Erythroblast (primary cell): Measurements from ENCODE around the gene SLIT1.

Source experiments
- DNase-seq, 2 experiments: peaks; one replicate each; lab custom pipeline; 2025; lab: John Stamatoyannopoulos, UW
- GATA1 ChIP-seq: IDR thresholded peaks from 2 replicates; pipeline ENCODE4 v1.6.1; 2011; ENCODE audit warnings: low read depth, mild to moderate bottlenecking, control low read depth, low read length, moderate library complexity
- POLR2A ChIP-seq: IDR thresholded peaks from 2 replicates; pipeline ENCODE4 v1.6.1; 2011; ENCODE audit warnings: mild to moderate bottlenecking, low read length

Gene SLIT1

DNA sequence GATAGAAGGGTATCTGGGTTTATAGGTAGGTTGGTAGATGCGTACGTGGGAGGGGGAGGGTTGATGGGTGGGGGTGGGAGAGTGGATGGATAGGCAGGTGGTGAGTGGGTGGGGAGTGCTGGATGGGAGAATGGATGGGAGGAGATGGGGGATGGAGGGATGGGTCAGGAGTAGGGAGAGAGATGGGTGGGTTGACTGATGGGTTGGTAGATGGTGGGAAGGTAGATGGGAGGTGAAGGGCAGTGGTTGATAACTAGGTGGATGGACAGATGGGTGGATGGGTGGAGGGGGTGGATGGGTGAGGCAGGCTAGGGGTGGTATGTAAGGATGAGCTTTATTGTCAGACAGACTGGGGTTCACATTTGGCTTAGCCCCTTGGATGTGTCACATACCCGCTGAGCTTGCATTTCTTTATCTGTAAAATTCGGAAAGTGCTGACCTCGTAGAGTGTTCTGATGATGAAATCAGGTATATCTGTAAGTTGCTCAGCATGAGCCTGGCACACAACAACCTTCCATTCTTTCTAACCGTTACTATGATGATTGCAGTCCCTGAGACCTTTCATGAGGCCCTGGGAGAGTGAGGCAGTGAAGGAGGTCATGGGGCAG, 34.3 kb downstream of the SLIT1 start:
- DNase-seq: no peak
- no peak for TF ChIP-seq GATA1
- no peak for TF ChIP-seq POLR2A

GRCh38 chr10:97150616-97151015, 35.1 kb downstream of the SLIT1 start:
- no peak for TF ChIP-seq POLR2A
- no peak for DNase-seq

DNA sequence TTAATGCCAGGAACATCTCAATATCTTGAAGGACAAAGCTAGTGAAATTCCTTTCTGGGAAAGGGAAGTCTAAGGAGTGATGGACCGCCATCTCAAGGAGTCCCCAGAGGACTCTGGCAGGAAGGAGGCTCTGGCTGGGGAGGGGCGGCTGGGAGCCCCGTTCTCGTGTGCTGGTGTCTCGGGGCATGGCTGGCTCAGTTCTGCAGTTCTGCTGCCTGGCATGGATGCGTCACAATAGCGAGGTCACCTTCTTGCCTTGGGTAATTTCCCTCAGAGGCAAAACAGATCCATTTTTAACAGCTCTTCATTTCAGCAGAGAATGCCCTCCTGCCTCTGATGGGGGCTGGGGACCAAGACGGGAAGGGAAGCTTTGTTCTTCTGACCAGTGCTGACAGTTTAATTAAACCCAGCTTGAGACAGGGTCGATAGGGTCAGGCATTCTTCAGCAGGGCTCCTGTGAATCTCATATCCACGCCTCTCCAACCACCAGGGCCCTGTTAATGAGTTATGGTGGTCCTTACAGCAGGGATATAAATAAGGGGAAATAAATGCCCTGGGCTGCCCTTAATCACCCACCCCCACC, 35.7 kb downstream of the SLIT1 start:
- DNase-seq: no peak
- TF ChIP-seq GATA1 (no peak), POLR2A (no peak)

DNA sequence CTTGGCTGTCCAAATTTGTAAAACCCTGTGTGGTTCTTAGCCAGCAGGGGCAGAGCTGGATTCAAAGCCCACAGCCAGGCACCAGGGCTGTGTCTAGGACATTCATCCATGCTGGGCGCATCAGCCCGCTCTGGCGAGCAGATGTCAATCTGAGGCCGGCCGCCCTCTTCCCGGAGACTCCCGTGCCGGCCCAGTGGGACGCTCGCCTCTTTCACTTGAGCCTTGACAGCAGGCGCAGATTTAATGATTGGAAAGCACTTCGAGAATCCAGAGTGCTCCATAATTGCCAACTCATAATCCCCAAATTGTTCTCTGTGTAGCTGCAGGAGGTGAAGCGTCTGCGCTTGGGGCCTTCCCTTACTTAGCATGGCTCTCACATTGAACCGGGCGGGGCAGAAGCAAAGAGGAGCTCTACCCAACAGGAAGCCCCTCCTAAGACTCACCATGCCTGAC, 36.7 kb downstream of the SLIT1 start:
- no peak for TF ChIP-seq POLR2A
- no peak for TF ChIP-seq GATA1
- DNase-seq: no peak

DNA sequence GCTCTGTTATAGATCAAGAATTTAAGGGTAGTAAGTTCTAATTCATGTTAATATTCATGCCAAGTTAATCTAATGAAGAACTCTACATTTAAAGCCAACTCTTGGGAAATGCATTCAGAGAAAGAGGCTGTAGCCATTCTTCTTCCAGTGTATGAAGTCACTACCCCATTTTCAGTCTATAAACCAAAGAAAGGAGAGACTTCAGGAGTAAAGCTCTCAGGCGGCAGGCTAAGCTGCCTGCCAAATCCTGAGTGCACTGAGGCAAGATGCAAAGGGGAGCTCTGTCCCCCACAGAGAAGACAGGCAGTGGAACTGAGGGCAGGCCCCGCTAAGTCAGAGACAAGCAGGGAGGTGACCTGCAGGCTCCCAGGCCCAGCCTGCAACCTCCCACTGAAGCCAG, 41.5 kb downstream of the SLIT1 start:
- no peak for DNase-seq
- TF ChIP-seq GATA1 (no peak), POLR2A (no peak)

GRCh38 chr10:97142834-97143233, 42.9 kb downstream of the SLIT1 start:
- no peak for DNase-seq
- TF ChIP-seq GATA1 (no peak), POLR2A (no peak)

DNA sequence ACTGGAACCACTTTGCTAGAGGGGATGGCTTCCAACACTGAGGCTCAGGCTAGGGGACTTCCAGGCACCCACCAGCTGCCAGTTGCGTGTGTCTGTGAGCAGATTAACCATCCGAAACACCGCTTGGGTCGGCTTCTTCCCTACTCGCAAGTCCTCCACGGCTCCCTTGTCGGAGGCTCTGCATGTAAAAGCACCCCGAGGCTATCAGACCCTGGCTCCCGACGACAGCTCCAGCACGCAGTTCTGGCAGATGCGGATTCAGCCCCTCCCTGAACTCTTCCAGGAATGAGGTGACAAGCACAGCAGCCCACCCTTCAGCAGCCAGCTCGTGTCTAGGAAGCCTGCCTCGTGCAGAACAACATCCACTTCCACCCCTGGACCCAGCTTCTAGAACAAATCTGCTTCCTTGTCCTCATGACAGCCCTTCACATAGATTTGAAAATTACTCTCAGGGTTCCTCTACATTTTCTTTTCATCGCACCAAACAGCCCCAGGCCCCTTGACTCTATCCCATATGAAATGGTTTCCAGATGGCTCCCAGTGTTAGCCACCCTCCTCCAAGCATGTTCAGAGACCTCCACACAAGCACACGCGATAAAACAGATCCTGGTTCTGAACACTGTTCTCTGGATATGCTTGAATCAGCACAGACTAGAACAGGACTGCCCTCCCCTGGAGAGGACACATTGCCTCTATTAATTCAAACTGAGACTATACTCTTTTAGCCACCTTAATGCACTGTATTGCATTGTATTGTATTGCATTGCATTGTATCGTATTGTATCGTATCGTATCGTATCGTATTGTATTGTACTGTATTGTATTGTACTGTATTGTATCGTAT, 44.6 kb downstream of the SLIT1 start:
- DNase-seq: no peak
- TF ChIP-seq POLR2A (no peak), GATA1 (no peak)

DNA sequence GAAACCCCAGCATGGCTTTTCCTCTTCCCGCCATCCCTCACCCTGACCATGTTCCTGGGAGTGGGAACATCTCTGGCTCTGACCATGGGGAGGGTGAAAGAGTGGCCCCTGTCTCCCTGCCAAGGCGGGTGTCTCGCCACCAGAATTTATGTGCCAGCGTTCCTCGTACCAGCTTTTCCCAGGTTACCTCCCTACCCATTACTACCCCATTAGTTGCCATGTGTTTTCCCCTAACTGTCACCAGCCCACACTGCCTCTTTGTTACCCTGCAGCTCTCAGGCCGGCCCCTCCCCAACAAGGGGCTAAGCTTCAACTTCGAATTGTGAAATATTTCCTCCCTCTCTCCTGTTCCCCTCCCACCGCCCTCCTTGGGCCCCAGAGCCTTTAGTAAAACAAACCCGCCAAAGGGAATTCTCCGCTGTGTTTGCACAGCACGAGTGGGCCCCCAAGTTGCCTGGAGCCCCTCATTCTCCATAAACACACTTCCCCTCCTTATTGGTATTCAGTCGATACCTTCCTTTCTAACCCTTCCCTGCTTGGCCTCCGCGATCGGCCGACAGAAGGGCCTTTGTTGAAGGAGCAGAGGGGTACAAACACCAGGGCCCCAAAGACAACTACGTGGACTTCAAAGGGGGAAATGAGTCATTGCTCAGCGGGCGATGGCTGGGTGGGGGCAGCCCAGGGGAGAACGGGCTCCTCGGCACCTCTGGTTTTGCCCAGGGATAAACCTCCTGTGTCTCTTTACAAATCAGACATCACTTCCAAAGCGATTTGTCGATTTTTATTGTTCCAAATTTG, 45.5 kb downstream of the SLIT1 start:
- no peak for TF ChIP-seq POLR2A
- no peak for TF ChIP-seq GATA1
- DNase-seq: no peak

GRCh38 chr10:97139651-97140048, 46.1 kb downstream of the SLIT1 start:
- DNase-seq: no peak
- TF ChIP-seq GATA1: no peak
- no peak for TF ChIP-seq POLR2A

DNA sequence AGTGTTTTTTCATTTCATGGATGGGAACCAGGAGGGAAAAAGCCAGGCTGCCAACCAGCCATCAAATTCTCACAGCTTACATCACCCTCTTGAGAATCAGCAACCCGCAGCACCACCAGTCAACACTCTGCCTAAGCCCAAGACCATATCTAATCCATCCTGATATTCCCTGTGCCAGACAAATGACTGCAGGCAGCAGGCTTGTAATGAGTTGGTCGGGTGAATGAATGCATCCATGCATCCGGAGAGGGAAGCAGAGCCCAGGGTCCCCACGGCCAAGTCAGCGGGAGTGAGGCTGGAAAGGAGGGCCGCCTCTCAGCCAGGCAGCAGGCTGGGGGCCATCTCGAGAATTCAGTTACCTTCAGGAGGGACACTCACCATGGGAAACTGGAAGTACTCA, 46.9 kb downstream of the SLIT1 start:
- TF ChIP-seq POLR2A: no peak
- no peak for DNase-seq

GRCh38 chr10:97138174-97138573, 47.6 kb downstream of the SLIT1 start:
- no peak for DNase-seq
- TF ChIP-seq GATA1: no peak
- TF ChIP-seq POLR2A: no peak

- TF ChIP-seq POLR2A (no peak), GATA1 (no peak)
- DNase-seq: no peak
Measured at GRCh38 chr10:97136756-97137155, 49.0 kb downstream of the SLIT1 start.

DNA sequence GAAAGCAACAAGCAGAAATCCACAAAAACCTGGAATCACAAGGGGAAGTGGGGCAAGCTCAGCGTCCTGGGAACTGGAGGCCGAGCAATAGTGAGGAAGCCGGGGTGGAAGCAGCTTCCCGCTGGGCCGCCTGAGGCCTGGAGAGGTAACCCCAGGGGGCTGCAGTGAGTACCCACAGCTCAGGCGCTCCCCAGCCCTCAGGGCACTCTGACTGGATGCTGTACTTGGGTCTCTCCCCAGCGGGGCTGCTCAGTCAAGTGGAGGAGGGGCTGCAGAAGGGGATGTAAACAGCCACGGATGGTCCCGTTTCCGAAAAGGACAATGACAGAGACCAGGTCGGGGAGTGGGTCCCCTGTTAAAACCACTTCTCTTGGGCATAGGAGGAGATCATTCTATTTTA, 50.3 kb downstream of the SLIT1 start:
- DNase-seq: no peak
- TF ChIP-seq POLR2A (no peak), GATA1 (no peak)

DNA sequence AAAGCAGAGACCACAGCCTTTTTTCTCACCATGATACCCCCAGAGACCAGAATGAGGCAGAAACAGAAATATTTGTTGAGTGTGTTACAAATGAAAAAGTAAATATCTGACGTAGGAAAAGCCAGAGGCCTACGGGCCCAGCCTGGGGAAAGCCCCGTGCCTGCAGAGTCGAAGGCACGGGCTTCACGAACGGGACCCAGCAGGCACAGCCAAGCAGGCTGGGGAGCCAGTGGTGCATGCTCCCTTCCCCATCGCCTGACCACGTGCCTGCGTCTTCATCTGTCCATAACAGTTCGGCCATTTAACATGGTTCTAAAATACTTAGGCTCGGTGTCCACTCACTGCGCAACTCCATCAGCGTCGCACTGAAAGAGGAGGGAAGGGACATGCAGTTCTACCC, 50.8 kb downstream of the SLIT1 start:
- no peak for TF ChIP-seq POLR2A

More for the DNA sequence above, 50.8 kb downstream of the SLIT1 start:
- DNase-seq: no peak
